ENCODE measurements around the gene RAB39B.

GRCh38 chrX:155251391-155251790, 12.9 kb downstream of the RAB39B start:
- TF ChIP-seq CTCF (optimal IDR thresholded peaks at IDR 0.05 in 1 of 3, IDR thresholded peaks at IDR 0.05 in 1 of 3, conservative IDR thresholded peaks at IDR 0.05 in 1 of 3; ENCODE audit: extremely low read depth in 1 of 3, insufficient read depth in 2 of 3, low read length in 3 of 3) = no peak
- TF ChIP-seq EZH2 (IDR thresholded peaks at IDR 0.05; ENCODE audit: low read length) = no peak

Measured in keratinocyte (primary cell).